Activated CD4-positive, CD25-positive, alpha-beta regulatory T cell treated with anti-CD3 and anti-CD28 coated beads, Interleukin-2, amount 50 U/mL, for 24 hours (primary cell): ENCODE data around the gene LIPI.
"Not testable (repeated sequence)": the region's sequence is repeated elsewhere in the genome, so short reads cannot be mapped to it uniquely, and the experiment has no call there.

Experiments used
- ATAC-seq, 2 donors: fragments of 150-1000 bp; cut with Tn5 transposase; one replicate each; pipeline ENCODE4 v1.10.0; 2021; ENCODE audit warnings: mild to moderate bottlenecking in 1 of 2, moderate library complexity in 1 of 2

The LIPI gene

DNA sequence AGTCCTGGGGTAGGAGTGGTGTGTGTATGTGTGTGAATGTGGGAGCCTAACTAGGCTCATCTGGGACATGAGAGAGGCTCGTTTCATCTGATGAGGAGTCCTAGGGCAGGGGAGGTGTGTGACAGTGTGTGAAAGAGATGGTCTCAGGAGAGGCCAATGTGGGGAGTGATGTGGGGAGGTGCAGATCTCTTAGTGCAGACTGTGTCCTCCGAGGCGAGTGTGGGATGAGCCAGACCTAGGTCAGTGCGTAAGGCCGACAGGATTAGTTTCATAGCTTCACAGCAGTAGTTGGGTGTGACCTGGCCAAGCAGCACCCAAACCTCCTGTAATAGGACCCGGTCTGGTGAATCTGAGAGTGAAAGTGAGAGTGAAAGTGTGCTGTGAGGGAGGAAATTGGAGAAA lies 94.7 kb downstream of the LIPI start:
- ATAC-seq, result peak in 1 of 2 donors; percentile 33

DNA sequence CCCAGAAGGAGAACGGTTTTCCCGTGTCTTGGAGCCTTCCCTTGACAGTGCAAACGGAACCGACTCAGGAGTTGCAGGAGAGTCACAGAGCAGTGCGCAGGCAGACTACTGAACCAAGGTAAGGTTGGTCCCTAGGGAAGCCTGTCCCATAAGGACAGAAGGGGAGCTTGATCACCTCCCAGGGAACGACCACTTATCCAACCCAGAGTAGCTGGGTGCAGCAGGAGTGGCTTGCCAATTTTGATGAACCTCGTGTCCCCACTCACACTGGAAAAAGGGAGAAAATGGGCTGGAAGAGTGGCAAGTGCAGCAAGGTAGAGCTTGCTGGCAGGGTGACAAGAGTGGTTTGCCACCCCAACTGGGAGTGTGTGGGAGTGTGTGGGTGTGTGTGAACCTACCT lies 95.1 kb downstream of the LIPI start:
- ATAC-seq, result no peak

DNA sequence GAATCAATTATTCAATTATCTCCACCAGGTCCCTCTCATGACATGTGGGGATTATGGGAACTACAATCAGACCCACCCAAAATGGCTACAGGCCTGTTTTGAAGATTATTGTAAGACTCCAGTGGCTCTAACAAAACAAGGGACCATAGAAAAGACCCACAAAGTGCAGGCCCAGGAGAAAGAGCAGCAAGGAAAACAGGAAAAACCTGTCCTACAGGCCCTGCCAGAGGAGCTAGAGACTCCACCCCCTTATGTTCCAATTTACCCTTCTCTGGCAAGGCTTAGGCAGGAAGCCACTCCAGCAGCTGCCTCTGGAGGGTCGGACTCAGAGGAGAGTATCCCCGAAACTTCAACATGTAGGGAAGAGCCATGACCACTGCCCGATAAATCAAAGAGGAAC lies 96.5 kb downstream of the LIPI start:
- ATAC-seq, result no peak

DNA sequence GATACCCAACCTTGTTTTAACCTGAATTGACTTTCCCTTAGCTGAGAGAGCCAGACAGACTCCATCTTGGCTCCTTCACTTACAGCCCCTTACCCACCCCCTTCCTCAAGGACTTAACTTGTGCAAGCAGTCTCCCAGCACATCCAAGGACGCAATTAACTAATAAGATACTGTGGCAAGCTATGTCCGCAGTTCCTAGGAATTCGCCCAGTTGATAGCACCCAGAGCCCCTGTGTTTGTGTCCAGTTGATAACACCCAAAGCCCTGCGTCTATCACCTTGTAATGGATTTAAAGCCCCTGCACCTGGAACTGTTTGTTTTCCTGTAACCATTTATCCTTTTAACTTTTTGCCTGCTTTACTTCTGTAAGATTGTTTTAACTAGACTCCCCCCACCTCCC lies 106.2 kb downstream of the LIPI start:
- not testable (repeated sequence) for ATAC-seq

DNA sequence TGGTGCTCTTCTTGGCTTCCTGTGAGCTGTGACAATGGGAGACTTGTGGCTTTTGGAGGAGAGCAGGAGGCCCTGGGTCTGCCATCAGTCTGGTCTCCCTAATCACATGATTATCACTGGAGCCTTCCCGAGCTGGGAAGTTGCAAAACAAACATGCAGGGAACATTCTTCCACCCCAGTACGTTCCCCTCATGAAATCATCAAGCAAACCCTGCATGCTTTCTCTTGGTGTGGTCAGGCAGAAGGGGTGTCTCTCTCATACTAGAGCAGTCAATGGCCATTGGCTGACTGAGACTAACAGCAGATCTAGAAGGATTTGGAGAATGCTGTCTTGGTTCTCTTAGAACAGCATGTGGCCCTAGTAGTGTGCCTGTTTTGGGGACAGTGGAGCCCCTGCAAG lies 111.2 kb downstream of the LIPI start:
- ATAC-seq, result no peak

DNA sequence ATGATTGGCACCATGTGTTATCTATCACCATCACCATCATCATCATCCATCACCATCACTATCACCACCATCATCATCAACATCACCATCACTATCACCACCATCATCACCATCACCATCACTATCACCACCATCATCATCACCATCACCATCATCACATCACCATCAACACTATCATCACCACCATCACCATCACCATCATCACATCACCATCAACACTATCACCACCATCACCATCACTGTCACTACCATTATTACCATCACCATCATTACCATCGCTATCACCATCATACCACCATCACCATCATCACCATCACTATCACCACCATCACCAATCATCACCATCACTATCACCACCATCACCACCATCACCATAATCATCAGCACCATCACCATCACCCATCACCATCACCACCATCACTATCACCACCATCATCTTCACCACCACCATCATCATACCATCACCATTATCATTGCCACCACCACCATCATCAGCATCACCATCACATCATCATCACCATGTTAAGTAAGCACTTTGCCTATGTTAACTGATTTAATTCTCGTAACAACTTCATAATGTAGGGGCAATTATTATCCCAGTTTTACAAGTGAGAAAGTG lies 112.8 kb downstream of the LIPI start:
- no peak for ATAC-seq

DNA sequence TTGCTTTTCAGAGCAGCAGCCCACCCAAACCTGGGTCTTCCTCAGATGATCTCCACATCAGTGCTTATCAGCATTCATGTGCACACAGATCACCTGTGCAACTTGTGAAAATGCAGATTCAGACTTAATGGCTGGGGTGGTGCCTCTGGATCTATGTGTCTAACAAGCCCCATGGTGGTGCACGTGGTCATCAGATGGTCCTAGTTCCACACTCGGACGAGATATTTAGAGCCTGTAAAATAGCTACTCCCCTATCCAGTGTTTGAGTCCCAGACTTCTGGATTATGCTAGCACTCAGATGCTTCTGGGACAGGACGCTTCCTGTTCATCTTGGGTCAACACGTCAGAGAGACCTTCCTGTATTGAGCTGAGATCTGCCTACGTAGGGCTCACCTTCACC lies 114.2 kb downstream of the LIPI start:
- ATAC-seq, result no peak

DNA sequence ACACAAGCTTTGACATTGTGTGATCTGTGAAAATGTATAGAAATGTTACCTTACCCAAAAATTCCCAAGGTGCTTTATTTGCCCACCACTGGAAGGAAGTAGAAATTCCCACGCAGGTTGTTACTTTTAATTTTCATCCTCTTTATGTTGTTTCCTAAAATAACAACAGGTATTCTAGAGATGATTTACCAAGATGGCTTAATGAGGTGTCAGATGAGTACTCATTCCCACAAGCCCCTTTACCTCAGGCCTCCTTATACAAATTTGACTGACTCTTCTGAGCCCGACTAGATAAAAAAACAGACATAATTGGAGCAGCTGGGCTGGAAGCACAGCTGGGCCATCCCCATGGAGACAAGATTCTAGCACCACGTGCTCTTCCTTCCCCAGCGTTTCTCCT lies 114.6 kb downstream of the LIPI start:
- no peak for ATAC-seq

DNA sequence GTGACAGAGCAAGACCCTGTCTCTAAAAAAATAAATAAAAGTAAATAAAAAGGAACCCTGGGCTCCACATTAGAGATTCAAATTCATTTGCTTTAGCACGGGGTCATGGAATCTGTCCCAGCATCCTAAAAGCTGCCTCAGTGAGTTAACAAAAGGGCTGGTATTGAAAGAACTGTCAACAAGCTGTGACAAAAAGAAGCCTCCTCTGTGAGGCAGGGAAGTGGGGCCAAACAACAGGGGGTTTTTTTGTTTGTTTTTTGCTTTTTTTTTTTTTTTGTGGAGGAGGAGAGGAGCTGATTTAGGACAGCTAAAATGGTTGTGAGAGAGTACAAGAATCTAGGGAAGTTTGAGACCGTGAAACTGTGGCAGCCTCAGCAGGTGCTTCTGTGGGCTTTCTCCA lies 115.7 kb downstream of the LIPI start:
- no peak for ATAC-seq

DNA sequence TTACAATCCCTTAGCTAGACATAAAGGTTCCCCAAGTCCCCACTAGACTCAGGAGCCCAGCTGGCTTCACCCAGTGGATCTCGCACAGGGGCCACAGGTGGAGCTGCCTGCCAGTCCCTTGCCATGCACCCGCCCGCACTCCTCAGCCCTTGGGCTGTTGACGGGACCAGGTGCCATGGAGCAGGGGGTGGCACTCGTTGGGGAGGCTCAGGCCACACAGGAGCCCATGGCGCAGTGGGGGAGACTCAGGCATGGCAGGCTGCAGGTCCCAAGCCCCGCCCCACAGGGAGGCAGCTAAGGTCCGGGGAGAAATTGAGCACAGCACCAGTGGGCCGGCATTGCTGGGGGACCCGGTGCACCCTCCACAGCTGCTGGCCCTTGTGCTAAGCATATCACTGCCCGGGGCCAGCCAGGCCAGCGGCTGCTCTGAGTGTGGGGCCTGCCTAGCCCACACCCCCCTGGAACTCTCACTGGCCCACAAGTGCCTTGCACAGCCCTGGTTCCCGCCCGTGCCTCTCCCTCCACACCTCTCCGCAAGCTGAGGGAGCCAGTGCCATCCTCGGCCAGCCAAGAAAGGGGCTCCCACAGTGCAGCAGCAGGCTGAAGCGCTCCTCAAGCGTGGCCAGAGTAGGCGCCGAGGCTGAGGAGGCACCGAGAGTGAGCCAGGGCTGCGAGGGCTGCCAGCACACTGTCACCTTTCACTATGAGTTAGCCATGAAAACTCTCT lies 117.8 kb downstream of the LIPI start:
- no peak for ATAC-seq

DNA sequence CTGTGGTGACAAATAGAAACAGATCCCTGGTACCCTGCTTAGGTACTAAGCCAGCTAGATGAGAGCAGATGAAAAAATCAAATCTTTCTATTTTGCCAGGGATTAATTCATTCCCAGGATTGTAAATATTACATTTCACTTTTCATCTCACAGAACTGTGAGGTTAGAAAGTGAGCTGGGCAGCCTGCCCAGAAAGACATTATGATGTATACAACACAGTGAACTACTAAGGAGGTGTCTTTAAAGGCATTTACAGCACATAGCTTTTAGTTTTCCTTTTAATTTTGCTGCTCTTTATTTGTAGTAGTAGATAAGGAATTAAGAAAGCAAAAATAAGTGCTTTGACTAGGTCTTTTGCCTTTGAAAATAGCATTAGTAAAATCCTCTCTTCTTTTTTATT lies 120.6 kb downstream of the LIPI start:
- ATAC-seq, result not testable (repeated sequence)

DNA sequence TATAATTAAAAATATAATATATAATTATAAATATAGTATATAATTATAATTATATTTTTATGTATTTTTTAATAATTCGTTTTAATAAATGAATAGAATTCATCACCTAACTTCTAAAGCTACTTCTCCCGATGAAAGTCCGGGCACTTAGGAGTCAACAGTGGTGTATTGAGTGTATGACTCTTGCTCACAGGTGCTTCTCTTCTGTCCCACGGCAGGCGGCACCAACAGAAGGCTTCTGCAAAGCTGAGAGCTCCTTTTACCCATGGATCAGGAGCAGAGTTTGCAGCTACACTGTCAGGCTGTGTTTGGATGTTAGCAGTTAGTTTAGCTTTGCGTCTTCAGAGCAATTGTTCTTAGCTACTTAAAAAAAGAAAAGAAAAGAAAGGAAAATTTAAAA lies 122.4 kb downstream of the LIPI start:
- no peak for ATAC-seq

DNA sequence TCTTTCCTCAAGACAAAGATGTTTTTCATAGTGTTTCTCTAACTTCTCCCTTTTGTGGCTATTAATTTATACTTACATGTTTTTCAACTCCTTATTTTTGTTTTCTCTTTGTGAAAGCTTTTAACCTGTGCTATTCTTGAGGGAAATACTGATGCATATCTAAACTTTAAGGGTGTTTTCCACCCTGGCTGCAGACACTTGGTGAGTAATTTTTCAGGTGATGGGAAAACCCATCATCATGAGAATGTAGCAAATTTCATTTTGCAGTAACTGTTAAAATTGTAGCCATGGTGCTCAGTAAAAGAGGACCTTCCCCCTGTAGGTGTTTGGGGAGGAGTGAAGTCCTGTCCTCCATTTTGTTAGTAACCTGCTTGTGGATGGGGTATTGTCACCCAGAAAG lies 124.2 kb downstream of the LIPI start:
- peak in 1 of 2 donors; percentile 25 for ATAC-seq

DNA sequence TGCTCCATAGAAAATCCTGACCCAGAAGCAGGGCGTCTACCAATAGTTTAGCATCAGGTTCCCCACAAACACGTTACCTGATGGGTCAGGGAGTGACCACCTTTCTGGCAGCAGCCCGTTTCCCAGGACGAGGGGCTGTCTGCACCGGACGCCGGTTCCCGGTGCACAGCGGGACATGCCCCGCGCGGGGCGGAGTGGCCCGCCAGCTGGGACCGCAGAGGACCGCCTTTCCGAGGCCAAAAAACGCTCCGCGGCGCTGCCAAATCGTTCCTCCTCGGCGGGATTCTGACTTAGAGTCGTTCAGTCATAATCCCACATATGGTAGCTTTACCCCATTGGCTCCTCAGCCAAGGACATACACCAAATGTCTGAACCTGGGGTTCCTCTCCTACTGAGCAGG lies 126.1 kb downstream of the LIPI start:
- no peak for ATAC-seq

DNA sequence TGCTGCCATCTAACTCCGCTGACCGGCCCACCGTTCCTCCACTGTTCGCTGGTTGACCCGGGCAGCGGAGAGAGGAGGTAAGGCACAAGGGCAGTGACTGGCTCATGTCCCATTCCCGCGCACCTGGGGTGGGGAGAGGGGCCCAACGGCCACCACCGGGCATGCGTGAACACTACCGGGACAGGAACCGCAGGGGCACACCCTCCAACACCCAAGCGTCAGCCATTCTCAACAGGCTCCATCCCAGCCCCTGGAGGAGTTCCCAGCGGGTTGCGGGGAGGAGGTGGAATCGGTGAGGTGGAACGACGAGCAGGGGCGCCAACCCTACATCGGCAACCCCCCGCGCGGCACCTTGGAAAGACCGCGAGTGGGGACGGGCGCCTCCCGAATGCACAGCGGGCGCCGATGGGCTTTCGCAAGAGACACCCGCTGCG lies 126.7 kb downstream of the LIPI start:
- no peak for ATAC-seq

DNA sequence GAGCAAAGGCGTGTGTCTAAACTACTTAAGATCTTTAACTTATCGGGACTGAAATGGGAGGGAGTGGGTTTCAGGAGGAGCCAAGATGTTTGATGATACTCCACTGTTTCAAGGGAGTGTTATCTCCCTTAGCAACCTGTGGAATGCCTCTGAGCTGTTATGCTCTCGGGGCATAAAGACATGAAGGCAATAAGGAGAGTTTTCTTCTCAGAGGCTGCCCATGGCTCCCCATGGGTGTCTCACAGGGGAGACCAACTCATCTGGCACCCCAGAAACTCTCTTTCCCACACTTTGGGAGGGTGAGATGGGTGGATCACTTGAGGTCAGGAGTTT lies 130.0 kb downstream of the LIPI start:
- ATAC-seq, result no peak

DNA sequence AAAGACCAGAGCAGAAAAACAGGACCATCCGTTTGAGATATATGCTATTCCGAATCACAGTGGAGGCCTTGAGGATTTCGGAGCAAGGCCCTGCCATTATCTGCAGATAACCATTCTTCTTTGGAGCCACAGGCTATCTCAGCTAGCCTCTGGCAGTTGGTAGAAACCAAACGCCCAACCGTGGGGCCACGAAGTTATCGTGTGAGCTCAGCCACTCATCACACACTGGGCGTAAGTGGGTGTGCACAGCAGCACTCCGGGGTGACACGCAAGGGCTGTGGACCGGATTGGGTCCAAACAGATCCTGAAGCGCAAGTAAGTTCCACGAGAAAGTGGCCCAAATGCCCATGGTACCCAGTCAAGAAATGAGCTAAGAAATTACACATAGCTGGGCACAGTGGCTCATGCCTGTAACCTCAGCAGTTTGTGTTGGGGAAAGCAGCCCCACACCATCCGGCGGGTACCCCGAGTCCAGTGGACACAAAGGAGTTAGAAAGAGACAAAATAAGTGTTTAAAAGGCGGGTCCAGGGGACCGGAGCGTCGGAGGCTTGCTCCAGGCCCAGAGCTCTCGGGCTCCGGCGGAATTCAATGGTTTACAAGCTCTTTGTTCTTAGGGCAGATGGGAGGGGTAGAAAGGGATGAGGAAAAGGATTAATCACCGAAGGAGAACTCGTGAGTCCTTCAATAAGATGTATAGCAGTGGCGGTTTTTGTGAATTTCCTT lies 130.6 kb downstream of the LIPI start:
- ATAC-seq, result no peak

DNA sequence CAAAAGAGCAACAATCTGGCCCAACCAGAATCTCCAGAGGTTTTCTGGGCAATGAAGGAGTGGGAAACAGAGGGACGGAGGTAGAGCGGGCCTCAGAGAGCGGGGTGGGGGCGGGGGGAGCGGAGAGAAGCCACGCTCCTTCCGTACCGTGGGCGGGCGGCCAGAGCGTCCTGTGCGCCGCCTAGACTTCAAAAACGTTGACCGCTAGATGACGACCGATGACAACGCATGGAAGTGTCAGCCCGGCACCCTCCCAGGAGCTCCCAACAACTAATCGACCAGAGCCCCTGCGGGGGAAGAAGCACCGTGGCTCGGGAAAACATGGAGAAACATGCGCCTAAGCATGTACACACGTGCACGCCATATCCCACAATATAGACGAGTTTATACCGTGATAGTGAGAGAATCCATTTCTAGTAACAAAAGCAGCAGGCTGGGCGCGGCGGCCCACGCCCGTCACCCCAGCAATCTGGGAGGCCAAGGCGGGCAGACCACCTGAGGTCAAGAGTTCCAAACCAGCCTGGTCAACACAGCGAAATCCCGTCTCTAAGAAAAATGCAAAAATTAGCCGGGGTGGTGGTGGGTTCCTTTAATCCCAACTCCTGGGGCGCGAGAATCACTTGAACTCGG lies 131.9 kb downstream of the LIPI start:
- ATAC-seq, result no peak

DNA sequence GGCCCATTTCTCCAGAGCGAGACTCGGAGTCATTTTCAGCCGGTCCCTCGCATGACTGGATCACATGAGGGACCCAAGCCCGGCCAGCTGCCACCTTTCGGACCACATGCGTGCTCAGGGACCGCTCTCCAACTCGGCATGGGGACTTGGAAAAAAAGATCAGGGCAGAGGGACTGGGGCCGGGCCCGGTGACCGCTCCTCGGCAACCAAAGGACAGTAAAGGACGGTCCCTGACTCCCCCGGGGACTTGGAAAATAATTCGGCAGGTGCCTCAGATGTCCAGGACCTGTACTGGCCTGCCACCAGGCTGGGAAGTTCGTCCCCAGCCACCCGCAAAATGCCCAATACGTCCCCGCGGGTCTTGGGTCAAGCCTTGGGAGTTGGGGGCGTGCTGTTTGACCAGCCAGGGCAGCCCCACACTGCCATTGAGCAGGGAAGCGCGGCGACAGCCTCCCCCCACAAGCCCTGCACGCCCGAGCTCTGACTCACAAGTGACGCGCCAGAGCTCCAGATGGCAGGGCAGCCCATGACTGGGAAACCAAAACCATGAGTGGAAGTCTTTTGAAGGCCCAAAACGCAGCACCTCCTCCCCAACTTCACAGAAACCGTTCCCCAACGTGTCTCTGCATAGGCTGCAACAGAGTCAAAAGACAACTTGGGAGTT lies 134.5 kb downstream of the LIPI start:
- ATAC-seq, result no peak

DNA sequence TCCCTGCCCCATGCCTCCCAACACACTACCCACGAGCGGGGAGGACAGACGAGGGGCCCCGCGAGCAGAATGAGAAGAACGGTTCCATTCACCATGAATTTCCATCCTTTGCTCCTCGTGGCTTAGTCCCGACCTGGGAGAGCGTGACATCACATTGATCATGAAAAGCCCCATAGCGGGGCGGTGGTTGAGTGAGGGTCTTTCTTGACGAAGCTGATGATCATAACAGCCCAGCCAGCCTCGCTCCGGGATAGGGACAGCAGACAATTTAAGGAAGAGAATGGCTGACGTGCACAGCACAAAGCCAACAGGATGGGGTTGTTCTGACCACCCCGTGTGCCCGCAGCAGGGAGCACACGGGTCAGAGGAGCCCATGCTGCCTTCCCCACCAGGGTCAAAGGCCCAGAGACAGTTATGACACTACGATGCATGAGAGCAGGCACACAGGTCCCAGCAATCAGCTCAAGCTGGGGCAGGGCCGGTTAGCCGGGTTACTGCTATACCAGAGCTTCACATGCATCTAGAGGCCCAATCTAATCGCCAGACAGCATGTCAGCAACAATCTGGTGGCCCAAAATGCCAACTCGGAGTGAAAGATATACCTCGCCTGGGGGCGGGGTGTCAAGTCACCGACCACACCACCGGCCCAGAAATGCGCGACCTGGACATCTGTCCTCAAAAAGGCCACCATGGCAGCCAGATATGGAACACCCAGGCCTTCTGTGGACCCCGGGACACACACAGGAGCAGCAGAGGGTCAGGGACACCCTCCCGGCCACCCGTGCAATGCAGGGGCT lies 135.2 kb downstream of the LIPI start:
- ATAC-seq, result no peak

DNA sequence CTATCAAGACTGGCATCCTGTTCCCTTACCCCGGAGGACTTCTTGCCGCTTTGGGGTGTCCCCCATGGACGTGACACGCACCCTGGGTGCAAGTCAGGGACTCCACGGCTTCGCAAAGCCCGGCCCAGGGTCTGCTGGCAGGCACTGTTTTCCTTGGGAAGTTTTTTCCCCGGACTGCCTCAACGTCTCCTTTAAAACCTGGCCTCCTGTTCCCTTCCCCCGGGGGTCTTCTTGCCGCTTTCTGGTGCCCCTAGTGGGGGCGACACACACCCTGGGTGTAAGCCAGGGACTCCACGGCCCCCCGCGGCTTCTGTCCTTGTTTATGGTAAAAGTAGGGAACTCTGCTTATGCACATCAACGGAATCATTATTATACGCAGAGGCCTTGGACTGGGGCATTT lies 136.6 kb downstream of the LIPI start:
- ATAC-seq, result no peak

DNA sequence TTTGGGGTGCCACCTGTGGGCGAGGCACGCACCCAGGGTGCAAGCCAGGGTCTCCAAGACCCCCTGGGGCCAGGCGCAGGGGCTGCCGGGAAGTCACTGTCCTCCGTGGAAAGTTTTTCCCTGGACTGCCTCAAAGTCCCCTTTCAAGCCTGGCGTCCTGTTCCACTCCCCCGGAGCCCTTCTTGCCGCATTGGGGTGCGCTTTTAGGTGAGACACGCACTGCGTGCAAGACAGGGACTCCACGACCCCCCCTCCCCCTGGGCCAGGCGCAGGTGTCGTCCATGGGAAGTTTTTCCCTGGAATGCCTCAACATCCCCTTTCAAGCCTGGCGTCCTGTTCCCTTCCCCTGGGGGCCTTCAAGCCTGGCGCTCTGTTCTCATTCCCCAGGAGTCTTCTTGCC lies 137.1 kb downstream of the LIPI start:
- ATAC-seq, result no peak
